ENCODE measurements around the gene SELENOV.

SELENOV gene

DNA sequence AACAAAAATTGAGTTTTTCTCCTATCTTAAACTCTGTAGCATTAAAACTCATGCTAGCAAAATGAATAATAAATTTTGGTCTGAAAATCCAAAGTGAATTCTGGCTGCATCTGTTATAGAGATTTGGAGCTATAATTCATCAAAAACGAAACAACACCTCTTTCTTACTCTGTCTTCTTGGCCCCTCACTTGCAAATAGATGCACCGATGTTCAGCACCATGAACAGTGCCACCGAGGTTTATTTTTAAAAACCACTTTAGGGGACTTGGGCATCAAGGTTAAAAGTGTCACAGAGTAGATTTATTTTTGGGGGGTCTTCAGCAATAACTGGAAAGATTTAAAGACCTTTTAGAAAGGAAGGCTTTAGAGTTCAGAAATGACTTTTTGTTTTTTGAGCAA is 51.1 kb downstream of the SELENOV start:
- no peak for DNase-seq (ENCODE audit: low spot score)
- TF ChIP-seq, protein P1, sequence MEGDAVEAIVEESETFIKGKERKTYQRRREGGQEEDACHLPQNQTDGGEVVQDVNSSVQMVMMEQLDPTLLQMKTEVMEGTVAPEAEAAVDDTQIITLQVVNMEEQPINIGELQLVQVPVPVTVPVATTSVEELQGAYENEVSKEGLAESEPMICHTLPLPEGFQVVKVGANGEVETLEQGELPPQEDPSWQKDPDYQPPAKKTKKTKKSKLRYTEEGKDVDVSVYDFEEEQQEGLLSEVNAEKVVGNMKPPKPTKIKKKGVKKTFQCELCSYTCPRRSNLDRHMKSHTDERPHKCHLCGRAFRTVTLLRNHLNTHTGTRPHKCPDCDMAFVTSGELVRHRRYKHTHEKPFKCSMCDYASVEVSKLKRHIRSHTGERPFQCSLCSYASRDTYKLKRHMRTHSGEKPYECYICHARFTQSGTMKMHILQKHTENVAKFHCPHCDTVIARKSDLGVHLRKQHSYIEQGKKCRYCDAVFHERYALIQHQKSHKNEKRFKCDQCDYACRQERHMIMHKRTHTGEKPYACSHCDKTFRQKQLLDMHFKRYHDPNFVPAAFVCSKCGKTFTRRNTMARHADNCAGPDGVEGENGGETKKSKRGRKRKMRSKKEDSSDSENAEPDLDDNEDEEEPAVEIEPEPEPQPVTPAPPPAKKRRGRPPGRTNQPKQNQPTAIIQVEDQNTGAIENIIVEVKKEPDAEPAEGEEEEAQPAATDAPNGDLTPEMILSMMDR (IDR thresholded peaks at IDR 0.05; ENCODE audit: extremely low read depth, missing control alignments): no peak

DNA sequence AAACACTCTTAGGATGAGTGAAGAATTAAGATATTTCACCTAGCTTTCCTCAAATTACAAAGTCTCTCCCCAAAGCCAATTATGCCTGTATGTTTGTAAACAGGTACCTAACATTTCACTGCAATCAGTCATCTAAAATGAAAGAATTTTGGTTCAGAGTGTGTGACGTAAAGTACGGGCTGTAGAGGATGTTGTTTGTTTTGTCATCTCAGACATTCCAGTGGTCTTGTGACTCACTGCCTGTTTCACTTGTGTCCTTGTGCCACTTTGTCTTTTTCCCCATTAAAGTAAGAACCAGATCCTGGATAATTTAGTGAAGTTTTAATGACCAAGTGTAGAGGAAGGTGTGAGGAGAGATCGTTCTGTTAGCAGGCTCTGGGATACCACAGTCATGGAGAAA is 53.7 kb downstream of the SELENOV start:
- no peak for DNase-seq (ENCODE audit: low spot score)
- TF ChIP-seq, protein P1 (IDR thresholded peaks at IDR 0.05; ENCODE audit: extremely low read depth, missing control alignments): no peak
